Right renal cortex interstitium (tissue), 3 donors: ENCODE measurements around the gene SHC2. TPM values are rescaled to one million over a fixed set of nuclear protein-coding genes. Genes with fewer than 3 reads are reported as not detected.
A peak's percentile ranks its signal among the peaks of the same experiment; 100 is the strongest.
"Not testable (repeated sequence)": the region's sequence is repeated elsewhere in the genome, so short reads cannot be mapped to it uniquely, and the experiment has no call there.

Experiments
- DNase-seq, 3 donors: peaks; one replicate each; pipeline ENCODE4 v3.0.0-alpha.2; 2013; ENCODE audit warnings: low read depth in 3 of 3, low spot score in 2 of 3
- polyA plus RNA-seq, 3 donors: library from polyadenylated mRNA; unstranded; fragments of 120-200 nt; gene quantifications; one replicate each; pipeline ENCODE4 v1.2.1, GENCODE V29; 2013; ENCODE audit not compliant: insufficient read length in 3 of 3

The SHC2 gene
- polyA plus RNA-seq, 3 donors = 21.5 to 25.9 (median 21.5) TPM

DNA sequence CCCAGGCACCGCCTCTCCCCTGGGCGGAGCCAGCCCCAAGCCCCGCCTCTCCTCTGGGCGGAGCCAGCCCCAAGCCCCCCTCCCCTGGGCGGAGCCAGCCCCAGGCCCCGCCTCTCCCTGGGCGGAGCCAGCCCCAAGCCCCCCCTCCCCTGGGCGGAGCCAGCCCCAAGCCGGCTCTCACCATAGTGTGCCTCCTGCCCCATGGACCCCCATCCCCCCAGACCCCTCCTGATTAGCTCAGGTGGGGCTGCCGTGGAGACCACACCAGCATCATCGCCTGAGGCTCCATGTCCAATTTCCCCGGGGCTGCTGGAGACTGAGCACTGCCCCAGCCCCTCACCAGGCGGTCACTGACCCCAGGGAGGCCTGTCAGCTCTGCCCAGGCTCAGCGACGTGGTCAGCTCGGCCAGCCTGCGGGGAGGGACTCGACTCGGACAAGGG is 31.3 kb upstream of the SHC2 start:
- DNase-seq = no peak

DNA sequence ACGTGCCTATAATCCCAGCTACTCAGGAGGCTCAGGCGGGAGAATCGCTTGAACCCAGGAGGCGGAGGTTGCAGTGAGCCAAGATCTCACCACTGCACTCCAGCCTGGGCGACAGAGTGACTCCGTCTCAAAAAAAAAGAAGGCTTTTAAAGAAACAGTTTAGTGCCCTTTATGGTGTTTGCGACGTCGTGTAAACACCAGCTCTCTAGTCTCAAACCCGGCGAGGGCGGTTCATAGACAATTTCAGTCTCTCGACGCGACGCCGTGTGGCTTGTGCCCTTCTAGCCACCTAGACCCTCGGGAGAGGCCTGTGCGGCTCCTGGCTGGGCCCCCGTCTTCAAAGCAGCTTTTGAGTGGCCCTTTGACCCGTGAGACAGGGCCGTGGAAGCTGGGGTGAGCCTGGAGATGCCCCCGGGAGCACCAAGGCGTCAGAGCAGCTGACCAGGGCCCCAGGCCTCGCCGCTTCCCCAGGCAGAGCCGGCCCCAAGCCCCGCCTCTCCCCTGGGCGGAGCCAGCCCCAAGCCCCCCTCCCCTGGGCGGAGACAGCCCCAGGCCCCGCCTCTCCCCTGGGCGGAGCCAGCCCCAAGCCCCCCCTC is 30.4 kb upstream of the SHC2 start:
- DNase-seq = no peak

DNA sequence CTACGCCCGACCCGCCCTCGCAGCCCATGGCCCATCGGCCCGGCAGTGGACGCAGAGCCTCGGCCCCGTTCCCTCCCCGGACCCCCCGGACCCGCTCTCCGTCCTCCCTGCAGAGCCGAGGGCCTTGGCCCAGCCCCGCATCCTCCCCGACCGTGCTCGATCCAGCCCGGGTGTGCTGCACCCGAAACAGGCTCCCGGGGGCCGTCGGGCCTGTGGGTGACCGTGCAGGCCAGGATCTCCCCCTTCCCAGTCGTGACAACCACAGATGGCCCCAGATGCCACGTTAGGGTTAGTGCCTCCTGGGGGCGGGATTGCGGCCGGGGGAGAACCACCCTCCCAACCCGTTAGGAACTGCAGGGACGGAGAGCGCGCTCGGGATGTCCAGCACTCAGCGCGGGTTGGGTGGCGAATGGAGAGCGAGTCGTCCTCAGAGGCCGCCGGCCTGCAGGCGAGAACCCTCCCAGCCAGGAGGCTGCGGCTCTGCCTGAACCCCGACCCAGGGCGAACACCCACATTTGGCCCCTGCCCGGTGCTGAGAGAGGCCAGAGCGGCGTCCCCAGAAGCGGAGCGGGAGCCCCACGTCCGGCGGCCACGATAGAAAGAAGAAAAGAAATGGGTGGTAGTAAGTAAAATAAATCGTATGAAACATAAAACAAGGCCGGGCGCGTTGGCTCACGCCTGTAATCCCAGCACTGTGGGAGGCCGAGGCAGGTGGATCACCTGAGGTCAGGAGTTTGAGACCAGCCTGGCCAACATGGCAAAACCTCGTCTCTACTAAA is 28.8 kb upstream of the SHC2 start:
- DNase-seq = no peak

DNA sequence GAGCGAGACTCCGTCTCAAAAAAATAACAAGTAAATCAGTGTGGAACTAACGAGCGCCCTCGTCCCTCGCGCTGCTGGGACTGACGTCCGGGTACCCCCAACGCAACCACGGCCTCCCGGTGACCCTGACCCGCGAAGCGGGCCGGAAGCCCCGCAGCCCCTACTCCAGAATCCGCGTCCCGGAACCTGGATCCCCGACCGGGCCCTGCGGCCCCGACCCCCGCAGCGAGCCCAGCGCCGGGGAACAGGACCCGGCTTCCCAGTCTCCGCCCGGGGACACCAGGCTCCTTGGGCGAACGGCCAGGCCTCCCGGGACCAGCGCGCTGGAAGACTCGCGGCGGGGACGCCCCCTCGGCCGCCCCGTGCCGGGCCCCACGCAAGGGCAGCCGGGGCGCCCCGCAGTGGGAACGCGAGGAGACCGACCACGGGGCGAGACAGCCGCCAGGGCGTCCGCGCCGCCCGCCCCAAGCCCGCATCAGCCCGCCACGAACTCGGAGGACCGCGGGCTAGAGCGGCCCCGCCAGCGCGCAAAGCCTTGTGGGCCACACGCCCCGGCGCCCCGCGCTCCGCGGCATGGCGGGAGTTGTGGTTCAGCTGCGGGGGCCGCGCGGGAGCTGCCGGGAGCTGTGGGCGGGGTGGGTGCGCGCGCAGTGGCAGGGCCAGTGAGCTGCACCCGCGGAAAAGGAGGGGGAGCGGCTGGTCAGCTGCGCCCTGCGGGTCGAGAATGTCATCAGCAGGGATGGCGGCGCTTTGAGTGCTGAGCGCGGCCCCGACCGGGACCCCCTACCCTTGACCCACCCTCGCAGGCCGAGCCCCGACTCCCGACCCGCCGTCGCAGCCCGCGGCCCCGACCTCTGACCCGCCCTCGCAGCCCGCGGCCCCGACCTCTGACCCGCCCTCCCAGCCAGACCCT is 27.9 kb upstream of the SHC2 start:
- peak; percentile 62 to 91 (median 88) for DNase-seq

DNA sequence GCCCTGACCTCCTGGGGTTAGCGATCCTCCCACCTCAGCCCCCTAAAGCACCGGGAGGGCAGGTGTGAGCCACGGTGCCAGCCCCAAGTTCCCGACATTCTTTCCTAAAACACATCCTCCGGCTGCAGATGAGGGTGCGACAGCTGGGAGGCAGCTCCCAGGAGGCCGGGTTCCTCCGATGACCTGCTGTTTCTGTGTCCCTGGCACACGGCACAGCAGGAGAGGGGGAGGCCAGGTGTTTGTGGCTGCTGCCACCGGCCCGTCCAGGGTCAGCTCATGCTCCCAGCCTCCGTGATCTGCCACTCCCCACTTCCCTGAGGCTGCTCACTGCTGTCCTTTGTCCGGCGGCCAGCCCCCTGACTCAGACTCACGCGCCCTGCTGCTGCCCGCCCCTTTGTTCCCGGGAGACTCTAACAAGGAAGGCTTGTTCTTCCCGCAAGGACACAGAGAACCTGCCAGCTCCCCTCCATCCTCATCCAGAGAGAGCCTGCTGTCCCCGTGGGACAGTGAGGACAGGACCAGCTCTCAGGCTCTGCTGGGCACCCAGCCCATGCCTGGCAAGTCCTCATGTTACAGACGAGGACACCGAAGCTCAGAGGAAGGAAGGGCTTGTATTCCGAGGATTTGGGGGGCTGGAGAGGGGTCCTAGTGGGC is 24.9 kb upstream of the SHC2 start:
- no peak for DNase-seq

DNA sequence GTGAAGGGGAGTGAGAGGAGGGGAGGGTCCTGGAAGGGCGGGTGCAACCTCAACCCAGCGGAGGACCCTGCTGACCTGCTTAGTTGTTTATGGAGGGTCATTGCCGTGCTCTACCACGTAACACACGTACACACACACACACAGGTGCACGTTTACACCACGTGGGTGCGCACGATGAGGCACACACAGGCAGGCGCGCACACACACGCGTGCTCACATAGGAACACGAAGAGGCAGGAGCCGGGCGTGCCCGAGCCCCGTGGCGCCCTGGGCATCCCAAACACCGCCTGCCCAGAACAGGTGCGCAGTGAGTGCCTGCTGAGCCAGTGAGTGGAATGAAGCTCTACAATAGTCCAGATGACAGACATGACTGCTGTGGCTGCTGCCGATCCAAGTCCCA is 24.2 kb upstream of the SHC2 start:
- no peak for DNase-seq

DNA sequence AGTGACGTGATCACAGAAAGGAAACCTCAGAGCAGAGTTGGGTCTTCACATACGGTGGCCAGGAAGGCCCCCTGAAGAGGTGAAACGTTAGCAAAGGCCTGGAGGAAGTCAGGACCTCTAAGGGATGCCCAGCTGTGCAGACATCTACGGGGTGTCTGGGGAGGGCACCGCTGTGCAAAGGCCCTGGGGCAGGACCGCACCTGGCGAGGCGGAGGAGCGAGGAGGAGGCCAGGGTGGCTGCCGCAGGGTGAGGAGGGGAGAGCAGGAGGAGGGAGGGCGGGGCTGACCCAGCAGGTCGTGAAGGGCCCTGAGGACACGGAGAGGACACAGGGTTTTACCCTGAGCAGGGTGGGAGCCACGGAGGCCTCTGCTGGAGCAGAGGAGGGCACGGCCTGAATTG is 23.7 kb upstream of the SHC2 start:
- no peak for DNase-seq

DNA sequence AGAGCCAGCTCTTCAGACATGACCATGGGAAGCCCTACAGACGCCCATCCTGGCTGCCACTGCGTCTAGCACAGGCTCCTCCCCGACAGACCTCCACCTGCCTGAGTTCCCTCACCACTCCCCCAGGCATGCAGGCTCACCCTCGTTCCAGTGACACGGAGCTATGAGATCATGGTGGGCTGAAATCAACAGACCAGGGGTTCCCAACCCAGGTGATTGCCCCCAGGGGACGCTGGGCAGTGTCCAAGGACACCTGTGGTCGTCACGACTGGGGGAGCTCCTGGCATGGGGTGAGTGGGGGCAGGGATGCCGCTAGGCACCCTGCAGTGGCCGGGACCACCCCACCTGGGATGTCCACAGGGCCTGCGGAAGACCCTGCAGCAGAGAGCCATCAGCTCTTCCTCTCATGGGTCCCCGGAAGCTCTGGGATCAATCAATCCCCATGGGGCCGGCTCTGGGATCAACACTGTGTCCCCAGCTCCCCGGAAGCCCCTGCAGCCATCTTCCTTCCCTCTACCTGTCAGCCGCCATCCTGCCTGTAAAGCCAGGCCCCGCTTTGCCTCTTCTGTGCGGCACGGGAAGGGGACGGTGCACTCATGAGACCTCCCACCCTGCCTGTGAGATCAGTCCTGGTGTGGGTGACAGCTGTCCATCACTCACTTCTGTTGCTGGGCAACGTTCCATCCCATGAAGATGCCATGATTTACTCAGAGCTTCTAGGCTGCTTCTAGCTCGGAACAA is 22.7 kb upstream of the SHC2 start:
- no peak for DNase-seq

DNA sequence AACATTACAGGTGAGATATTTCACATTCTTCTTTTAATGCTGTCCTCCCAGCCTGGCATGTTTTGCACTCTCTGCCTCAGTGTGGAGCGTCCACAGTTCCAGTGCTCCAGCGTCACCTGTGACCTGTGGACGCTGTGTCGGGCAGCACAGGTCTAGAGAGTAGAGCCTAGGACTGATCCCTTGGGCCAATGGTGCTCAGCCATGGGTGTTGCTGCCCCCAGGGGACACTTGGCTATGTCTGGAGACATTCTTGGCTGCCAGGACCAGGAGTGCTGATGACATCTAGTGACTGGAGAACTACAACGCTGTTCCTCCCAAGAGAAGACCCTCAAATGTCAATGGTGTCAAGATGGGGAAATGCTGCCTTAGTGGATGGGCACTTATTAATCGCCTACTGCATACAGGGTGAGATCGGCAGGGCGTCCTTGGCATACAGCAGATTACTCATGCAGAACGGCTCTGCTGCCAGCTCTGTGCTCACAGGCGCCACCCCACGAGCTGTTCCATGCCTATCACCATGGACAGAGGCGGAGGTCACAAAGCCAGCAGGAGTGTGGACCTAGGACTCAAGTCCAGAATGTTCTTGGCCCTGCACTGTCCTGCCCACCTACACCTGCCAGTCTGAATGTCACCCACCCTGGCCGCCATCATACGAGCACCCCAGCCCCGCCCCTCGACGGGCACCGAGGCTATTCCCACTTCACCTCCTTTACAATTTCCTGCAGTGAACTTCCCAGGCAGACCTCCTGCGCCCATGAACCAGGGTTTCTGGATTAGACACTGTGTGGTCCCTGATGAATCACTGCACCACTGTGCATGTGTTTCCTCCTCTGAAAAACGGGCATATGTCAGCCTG is 21.6 kb upstream of the SHC2 start:
- no peak for DNase-seq

DNA sequence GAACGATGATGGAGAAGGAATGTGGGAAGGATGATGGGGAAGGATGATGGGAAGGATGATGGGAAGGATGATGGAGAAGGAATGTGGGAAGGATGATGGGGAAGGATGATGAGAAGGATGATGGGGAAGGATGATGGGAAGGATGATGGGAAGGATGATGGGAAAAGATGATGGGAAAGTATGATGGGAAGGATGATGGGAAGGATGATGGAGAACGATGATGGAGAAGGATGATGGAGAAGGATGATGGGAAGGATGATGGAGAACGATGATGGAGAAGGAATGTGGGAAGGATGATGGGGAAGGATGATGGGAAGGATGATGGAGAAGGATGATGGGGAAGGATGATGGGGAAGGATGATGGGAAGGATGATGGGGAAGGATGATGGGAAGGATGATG is 20.3 kb upstream of the SHC2 start:
- DNase-seq = not testable (repeated sequence)

DNA sequence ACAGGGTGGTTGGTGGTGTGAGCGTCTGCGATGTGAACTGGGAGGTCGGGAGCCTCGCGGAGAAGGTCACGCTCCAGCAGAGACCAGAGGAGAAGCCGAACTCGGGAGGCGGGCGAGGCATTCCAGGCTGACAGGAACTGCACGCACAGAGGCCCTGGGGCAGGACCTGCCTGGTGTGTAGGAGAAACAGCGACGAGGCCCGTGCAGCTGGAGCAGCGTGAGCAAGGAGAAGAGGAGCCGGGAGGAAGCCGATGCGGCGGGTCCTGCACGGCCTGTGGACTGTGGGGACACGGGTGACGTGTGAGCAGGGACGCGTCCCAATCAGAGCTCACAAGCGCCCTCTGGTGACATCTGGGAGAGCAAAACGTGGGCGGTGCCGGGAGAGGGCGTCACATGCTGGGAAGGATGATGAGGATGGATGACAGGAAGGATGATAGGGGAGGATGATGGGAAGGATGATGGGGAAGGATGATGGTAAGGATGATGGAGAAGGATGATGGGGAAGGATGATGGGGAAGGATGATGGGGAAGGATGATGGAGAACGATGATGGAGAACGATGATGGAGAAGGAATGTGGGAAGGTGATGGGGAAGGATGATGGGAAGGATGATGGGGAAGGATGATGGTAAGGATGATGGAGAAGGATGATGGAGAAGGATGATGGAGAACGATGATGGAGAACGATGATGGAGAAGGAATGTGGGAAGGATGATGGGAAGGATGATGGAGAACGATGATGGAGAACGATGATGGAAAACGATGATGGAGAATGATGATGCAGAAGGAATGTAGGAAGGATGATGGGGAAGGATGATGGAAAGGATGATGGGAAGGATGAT is 19.4 kb upstream of the SHC2 start:
- peak in 1 of 3 donors; percentile 50 for DNase-seq

DNA sequence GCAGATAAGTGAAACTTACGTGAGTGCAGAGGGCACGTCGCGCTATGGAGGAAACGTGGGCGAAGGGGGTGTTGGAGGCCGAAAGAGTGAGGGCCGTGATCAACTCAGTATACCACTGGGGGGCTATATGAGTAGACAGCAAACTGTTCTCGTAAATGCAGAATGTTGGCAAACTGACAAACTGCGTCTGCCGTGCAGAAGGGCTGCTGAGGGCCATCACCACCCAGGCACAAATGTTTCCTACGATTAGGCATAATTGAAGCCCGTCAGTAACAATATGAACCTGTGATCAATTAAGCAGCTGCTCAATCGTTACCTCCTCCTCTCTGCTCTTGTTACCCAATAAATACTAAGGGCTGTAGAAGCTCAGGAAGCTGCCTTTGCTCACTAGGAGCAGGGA is 18.1 kb upstream of the SHC2 start:
- no peak for DNase-seq

DNA sequence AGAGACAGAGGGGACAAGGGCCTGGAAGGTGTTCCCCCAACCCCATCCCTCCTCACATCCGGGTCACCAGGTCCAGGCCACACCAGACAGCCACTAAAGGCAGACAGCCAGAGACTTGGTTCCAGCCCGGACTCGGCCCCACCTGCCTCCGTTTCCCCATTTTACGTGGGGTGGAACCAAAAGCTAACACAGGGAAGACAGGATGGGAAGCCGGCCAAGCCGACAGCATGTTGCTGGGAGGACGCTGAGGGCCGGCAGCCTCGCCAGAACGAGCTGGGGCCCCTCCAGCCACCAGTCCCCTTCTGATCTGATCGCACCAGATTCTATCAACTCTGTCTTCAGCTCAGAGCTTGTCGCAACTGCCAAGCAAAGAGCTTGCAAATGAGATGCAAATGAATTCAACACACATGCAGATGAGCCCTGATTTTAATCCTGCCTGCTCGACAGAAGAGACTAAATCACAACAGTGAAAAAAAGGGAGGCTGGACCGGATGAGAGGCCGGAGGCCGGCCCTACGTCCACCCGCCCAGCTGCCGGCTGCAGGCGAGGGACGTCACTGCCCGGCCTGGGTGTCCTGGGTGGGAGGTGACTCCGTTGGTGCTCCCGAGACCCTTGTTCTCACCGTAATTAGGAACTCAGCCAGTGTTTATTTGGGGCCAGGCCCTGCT is 17.5 kb upstream of the SHC2 start:
- no peak for DNase-seq

DNA sequence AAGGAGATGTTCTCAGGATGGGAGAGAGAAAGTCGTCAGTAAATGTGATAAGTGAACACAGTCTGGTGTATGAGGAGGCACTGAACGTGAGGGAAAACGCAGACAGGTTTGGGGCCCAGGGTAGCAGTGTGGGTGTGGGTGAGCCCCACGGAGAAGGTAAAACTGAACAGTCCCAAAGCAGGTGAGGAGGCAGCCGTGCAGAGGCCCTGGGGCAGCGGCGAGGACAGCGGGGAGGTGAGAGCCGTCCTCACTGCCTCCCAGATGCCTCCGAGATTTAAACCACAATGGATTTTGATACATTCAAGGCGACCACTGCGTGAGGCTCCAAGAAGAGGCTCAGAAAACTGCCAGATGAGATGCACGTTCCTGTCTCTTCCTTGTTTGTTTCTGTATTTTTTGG is 14.5 kb upstream of the SHC2 start:
- DNase-seq = no peak

DNA sequence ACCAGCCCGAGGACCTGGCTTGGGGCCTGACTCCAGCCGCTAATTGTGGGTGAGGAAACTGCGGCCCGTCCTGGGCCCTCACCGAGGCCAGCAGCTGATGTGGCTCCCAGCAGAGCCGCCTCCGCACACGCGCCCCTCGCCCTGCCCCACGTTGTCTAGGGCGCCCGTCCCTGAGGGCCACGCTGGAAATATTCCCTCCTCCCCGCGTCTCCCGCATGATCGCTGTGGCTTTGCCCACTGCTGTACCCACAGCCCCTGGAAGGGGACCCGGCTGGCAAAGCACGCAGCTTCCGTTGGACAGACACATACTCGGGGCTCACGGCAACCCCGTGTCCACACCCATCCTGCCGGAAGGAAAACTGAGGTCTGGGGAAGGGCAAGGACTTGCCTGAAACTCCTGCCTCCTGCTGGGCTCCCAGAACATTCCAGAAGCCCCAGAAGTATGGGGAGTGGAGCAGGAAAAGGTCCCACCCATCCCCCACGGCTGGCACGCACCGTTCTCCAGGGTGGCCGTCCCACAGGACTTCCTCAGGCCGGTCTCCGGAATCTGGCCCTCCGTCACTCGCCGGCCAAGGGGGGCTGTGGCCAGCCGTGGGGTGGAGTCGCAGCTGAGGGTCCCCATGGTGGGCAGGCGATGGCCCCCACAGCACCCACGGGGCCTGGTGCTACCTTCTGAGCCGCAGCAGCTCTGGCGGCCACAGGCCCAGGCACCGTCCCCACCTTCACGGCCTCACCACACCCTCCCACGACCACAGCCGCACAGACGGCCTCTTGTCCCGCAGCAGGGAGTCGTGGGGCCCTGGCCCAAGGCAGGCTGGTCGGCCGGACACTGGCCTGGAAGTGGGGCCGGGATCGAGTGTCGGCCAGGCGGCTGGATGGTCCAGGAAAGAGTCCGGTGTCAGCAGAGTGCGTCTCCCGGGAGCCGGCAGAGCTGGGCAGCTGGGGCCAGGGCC is 13.6 kb upstream of the SHC2 start:
- DNase-seq = no peak

DNA sequence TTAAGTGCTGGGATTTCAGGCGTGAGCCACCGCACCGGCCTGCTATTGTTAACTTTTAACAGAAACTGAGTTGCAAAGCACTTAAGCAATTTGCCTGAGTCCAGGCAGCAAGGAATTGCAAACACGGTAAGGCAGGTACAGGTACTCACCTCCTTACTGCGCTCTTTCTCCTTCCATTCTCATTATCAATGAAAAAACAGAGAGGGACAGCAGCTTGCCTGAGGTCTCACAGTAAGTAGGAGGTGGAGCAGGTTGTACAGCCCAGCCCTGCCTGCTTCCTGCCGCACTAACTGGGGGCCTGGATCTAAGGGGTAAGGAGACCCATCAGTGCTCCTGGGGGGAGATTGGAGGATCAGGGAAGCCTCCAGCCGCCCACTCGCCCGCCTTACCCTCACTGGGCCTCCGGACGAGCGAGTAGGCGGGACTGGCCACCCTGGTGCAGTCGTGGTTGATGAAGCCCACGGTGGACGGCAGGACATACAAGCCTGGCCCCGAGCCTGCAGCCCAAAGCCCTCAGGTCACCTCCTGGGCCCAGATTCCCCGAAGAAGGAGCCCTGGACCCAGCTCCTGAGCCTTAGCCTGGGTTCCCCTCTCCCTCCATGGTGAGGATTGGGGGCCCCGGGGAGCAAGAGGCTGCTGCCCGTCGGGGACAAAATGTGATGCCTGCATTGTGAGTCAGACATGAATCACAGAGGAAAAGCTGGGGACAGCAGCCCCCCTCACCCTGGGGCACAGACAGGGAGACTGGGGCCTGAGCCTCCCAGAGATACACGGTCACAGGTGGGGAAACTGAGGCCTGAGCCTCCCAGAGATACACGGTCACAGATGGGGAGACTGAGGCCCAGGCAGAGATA is 11.4 kb upstream of the SHC2 start:
- no peak for DNase-seq
